ENCODE measurements around the gene MAN1A2.
A peak's percentile ranks its signal among the peaks of the same experiment; 100 is the strongest.
"Not testable (repeated sequence)": the region's sequence is repeated elsewhere in the genome, so short reads cannot be mapped to it uniquely, and the experiment has no call there.

Gene MAN1A2

GRCh38 chr1:117347907-117348306 is 19.3 kb upstream of the MAN1A2 start:
- CTCF ChIA-PET: interaction anchor here (0.6 to 1.0 kb wide), 2 partner anchors 8 to 40 kb away, joined by 3 to 4 read pairs; no protein-coding TSS in a partner anchor
- TF ChIP-seq ZBTB17 (tag by site-specific recombination; IDR thresholded peaks at IDR 0.05): no peak
- no peak for TF ChIP-seq ZNF184 (tag by site-specific recombination; IDR thresholded peaks at IDR 0.05)
- TF ChIP-seq GLI2 (tag by site-specific recombination; IDR thresholded peaks at IDR 0.05; ENCODE audit: borderline replicate concordance, low read depth): no peak
- TF ChIP-seq ZEB2 (tag by site-specific recombination; IDR thresholded peaks at IDR 0.05): no peak
- no peak for TF ChIP-seq PRDM10 (tag by site-specific recombination; IDR thresholded peaks at IDR 0.05)
- no peak for TF ChIP-seq RBAK (tag by site-specific recombination; IDR thresholded peaks at IDR 0.05)
- TF ChIP-seq ZNF660 (tag by site-specific recombination; IDR thresholded peaks at IDR 0.05): no peak
- no peak for TF ChIP-seq ZNF37A (tag by site-specific recombination; IDR thresholded peaks at IDR 0.05)
- no peak for TF ChIP-seq ZBTB48 (tag by site-specific recombination; IDR thresholded peaks at IDR 0.05)
- TF ChIP-seq PRDM6 (tag by site-specific recombination; IDR thresholded peaks at IDR 0.05): no peak
- no peak for TF ChIP-seq ZNF10 (tag by site-specific recombination; IDR thresholded peaks at IDR 0.05)
- POLR2A ChIA-PET: no interaction called here
- Histone ChIP-seq H3K4me3 (ENCODE audit: low read depth, low read length) (no peak overlapping the region), H3K36me3 (ENCODE audit: control insufficient read depth in 2 of 2, insufficient read depth in 1 of 2, low read length in 2 of 2) (no peaks in the 10 kb centered on the region), H3K4me1 (ENCODE audit: control insufficient read depth, insufficient read depth, low read length) (no peaks in the 10 kb centered on the region), H3K27ac (ENCODE audit: extremely low read depth, low read depth, low read length) (no peak overlapping the region), H3K9me3 (ENCODE audit: control insufficient read depth, insufficient read depth, low read depth, low read length) (no peaks in the 10 kb centered on the region)

- peak; percentile 73 for TF ChIP-seq ZNF146 (tag by site-specific recombination; IDR thresholded peaks at IDR 0.05)
- TF ChIP-seq ZNF580 (tag by site-specific recombination; IDR thresholded peaks at IDR 0.05): peak; percentile 53; the same call in 1 of the 2 replicates
- POLR2A ChIA-PET; H3K36me3 ChIP-seq (ENCODE audit: control insufficient read depth in 2 of 2, insufficient read depth in 1 of 2, low read length in 2 of 2); H3K4me1 ChIP-seq (ENCODE audit: control insufficient read depth, insufficient read depth, low read length); H3K4me3 ChIP-seq (ENCODE audit: low read depth, low read length); H3K9me3 ChIP-seq (ENCODE audit: control insufficient read depth, insufficient read depth, low read depth, low read length); H3K27ac ChIP-seq (ENCODE audit: extremely low read depth, low read depth, low read length); CTCF ChIA-PET: not testable (repeated sequence)
These were observed 14.6 kb upstream of the MAN1A2 start for GRCh38 chr1:117352695-117353094.

- not testable (repeated sequence) for H3K4me1 ChIP-seq (ENCODE audit: control insufficient read depth, insufficient read depth, low read length); H3K4me3 ChIP-seq (ENCODE audit: low read depth, low read length); H3K9me3 ChIP-seq (ENCODE audit: control insufficient read depth, insufficient read depth, low read depth, low read length); H3K36me3 ChIP-seq (ENCODE audit: control insufficient read depth in 2 of 2, insufficient read depth in 1 of 2, low read length in 2 of 2)
- peak overlapping the region; percentile 43; the same call in 1 of the 2 replicates for H3K27ac ChIP-seq (ENCODE audit: extremely low read depth, low read depth, low read length)
- TF ChIP-seq GLIS1 (tag by site-specific recombination; IDR thresholded peaks at IDR 0.05): peak; percentile 21; the same call in 1 of the 2 replicates
- 0 out of 2 replicates have a peak, but pooled peaks have one; percentile 17 for TF ChIP-seq TRIM28 (IDR thresholded peaks at IDR 0.05; ENCODE audit: borderline replicate concordance, low read length)
- peak; percentile 63; the same call in 1 of the 2 replicates for TF ChIP-seq ZFP69B (tag by site-specific recombination; IDR thresholded peaks at IDR 0.05)
- TF ChIP-seq ZNF561 (tag by site-specific recombination; IDR thresholded peaks at IDR 0.05; ENCODE audit: borderline replicate concordance): 0 out of 2 replicates have a peak, but pooled peaks have one; percentile 20
- TF ChIP-seq ZNF692 (tag by site-specific recombination; IDR thresholded peaks at IDR 0.05): 0 out of 2 replicates have a peak, but pooled peaks have one; percentile 18
- peak; percentile 22; the same call in 1 of the 2 replicates for TF ChIP-seq YY1 (tag by site-specific recombination; IDR thresholded peaks at IDR 0.05)
- POLR2A ChIA-PET: interaction anchor here (1.3 kb wide), 1 partner anchor 9 kb away, joined by 9 read pairs; the partner anchor contains the start of gene MAN1A2
- CTCF ChIA-PET: interaction anchor here (0.6 to 0.7 kb wide), 3 partner anchors 16 to 369 kb away, joined by 3 read pairs; no protein-coding TSS in a partner anchor
These were observed 9.2 kb upstream of the MAN1A2 start for GRCh38 chr1:117357833-117358603.

- ChIA-PET POLR2A (interaction anchor here (1.3 kb wide), 1 partner anchor 9 kb away, joined by 9 read pairs; the partner anchor contains the start of gene MAN1A2), CTCF (interaction anchor here (0.6 to 0.7 kb wide), 2 partner anchors 16 to 176 kb away, joined by 3 read pairs; no protein-coding TSS in a partner anchor)
- peak overlapping the region; percentile 43; the same call in 1 of the 2 replicates for H3K27ac ChIP-seq (ENCODE audit: extremely low read depth, low read depth, low read length)
- H3K9me3 ChIP-seq (ENCODE audit: control insufficient read depth, insufficient read depth, low read depth, low read length); H3K4me1 ChIP-seq (ENCODE audit: control insufficient read depth, insufficient read depth, low read length); H3K4me3 ChIP-seq (ENCODE audit: low read depth, low read length); H3K36me3 ChIP-seq (ENCODE audit: control insufficient read depth in 2 of 2, insufficient read depth in 1 of 2, low read length in 2 of 2): not testable (repeated sequence)
These were observed 8.7 kb upstream of the MAN1A2 start for GRCh38 chr1:117358604-117358887.
